Kidney capillary endothelial cell (primary cell): ENCODE data around the gene TBC1D4.

Experiments
- DNase-seq: peaks from one replicate; pipeline ENCODE4 v3.0.0-alpha.2; 2018; ENCODE audit warnings: low spot score

The TBC1D4 gene

DNA sequence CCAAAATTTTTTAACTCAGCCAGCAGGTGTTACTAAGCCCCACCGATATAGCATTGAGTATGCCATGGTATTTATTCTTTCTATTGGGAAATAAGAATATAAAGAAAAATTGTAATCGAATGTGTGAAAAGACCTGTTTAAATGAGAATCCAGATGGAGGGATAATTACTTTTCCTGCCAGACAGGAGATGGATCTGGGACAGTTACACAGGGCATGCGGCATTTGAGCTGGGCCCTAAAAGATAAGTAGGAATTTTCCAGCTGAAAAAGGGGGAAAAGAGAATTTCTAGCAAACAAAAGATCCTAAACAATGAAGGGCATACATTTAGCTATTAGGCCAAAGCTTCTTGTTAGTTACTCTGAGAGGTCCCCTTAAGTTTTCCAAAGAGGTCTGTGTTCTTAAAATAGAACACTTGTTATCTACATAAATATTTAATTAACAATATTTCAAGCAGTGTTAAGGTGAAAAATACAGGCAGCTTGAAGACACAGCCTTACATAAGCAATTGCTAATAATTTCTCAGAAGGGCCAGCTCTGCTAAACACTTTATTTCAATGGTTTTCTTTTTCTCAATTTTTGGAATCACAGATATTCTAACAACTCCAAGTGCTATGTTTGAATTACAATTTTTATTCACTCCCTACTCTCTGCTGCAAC lies 63.7 kb downstream of the TBC1D4 start:
- no peak for DNase-seq

GRCh38 chr13:75417656-75418055 lies 64.3 kb downstream of the TBC1D4 start:
- no peak for DNase-seq

- no peak for DNase-seq
Observed at GRCh38 chr13:75417012-75417384, 65.0 kb downstream of the TBC1D4 start.

- DNase-seq = no peak
Observed at GRCh38 chr13:75416327-75417011, 65.5 kb downstream of the TBC1D4 start.

DNA sequence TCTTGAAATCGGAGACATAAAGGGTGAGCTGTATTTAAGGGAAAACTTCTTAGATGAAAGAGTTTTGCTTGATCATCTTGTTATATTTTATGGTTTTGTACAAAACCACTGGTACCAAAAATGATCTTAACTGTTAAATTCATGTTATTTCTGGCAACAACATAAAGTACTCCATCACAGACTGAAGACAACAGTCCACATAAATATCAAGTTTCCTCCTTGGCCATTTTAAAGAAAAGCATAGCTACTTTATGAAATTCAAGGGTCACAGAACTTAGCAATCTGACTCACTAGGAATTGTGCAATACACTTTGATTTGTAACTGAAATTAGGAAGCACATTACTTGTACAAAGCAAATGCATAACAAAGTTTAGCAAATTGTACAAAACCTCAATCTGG lies 66.3 kb downstream of the TBC1D4 start:
- no peak for DNase-seq

GRCh38 chr13:75415171-75415570 lies 66.8 kb downstream of the TBC1D4 start:
- DNase-seq = no peak

GRCh38 chr13:75414036-75414827 lies 67.7 kb downstream of the TBC1D4 start:
- DNase-seq = no peak

DNA sequence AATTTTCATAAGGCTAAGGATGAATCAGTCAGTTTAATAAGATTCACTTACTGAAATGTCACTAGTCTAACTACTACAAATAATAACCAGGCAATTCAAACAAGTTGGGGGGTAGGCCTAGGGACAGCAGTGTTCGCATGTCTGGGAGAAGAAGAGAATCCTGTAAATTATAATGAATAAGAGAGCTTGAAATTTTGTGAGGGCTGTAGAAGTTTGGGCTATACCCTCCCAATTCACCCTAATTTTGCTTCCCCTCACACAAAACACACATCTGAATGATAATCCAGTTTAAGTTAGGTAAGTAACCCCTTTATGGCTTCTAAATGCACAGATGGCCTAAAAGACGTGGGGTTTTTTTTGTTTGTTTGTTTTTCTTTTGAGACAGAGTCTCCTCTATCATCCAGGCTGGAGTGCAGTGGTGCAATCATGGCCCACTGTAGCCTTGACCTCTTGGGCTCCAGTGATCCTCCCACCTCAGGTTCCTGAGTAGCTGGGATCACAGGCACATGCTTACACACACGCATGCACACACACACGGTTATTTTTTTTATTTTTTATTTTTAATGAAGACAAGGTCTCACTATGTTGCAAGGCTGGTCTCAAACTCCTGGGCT lies 69.9 kb downstream of the TBC1D4 start:
- no peak for DNase-seq

- no peak for DNase-seq
Observed at GRCh38 chr13:75410207-75410606, 71.8 kb downstream of the TBC1D4 start.

DNA sequence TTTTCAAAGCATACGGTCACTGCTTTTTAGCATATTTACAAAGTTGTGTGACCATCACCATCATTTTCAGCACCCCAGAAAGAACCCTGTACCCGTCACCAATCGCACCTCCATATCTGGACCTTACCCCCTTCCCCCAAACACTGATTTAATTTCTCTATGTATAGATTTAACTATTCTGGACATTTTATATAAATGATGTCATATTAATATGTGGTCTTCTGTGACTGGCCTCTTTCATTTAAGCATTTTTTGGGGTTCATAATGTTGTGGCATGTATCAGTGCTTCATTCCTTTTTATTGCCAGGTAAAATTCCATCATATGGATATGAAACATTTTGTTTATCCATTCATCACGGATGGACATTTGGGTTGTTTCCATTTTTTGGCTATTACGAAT lies 74.0 kb downstream of the TBC1D4 start:
- DNase-seq = no peak

- no peak for DNase-seq
Observed at GRCh38 chr13:75407473-75407872, 74.5 kb downstream of the TBC1D4 start.

DNA sequence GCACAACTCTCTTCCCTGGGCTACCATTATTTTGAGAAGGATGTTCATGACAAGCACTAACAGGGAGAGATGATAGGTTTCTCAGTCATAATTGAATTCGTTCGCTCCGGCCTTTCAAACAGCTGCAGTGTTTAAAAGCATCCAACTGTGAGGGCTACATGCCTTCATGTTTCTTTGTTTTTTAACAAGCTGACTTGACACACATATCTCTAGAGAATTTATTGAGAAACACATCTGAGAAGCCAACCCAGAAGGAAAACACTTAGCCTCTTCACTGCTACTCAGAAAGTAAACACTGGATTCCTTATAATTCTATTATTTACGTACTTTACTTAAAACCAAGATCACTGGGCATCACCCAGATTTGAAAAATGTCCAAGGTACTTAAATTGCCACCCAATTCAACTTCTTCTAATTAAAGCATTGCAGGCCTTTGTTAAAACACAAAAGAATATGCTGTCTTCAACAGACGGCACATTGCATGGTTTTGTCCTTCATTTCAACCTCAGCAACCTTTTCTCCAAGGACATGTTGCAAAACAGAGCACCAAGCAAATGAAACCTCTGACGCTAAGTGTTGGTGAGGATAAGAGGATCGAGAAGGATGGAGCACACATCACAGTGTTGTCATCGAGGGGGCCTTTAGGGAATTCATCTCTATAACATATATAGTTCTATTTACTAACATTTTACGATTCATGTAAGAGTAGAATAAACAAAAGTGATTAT lies 75.8 kb downstream of the TBC1D4 start:
- DNase-seq = no peak

DNA sequence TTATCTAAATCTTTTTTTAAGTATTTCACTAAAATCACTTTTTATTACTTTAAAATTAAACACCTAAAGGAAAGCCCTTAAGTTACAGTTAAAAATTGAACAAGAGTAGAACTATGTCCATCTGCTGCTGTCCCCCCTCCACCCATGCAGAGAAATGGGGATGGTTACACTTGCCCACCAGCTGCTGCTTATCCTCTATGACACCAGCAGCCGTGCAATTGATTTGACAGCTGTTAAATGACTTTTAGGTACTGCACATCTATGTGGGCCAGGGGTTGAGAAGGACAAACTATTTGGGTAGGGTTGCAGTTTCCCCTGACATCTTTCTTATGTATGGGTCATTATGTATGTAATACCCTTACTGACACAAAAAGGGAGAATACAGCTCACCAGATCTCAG lies 77.2 kb downstream of the TBC1D4 start:
- DNase-seq = no peak

DNA sequence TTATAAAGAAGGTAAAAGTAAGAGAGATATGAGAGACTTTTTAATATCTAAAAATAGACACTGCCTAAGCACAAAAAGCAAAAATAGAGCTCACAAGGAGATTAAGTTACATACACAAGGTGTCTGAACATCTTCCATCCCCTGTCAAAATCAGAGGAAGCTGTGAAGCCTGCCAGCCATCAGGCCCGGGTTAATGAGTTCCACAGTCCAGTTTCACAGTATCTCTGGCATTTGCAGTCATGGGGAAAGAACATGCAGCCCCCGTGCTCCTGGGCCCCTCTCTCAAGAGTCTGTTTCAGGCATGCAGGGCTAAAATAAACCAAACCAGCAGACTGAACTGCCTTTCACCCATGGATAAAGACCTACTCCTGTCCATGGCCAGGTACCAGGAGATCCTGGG lies 79.2 kb downstream of the TBC1D4 start:
- no peak for DNase-seq

DNA sequence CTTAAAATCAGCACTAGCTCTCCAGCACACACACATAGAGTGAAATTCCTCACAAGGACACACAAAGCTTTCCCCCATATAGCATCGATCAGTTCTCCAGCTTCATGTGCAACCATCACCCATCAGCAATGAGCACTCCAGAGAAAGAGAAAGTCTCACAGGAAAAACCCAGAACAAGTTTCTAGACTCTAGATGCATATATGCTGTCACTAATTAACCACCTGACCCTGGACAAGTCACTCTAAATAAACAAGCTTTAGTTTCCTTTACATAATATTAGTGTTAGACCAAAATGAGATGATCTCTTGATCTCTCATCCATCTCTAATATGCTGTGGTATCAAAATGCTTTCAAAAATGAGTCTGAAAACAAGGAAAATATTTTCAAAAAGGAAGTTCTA lies 81.2 kb downstream of the TBC1D4 start:
- DNase-seq = no peak

DNA sequence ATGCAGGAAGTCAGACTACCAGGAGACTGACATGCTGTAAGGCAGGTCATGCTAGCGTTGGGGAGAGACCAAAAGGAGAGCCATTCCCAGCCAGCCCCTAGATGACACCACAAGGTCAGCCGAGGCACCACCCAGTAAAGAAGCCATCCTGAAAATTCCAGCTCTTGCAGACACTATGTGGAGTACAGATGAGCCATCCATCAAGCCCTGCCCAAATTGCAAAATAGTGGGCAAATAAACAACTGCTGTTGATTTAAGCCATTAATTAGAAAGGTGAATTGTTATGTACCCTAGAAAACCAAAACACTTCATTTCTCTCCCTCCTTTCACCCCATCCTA lies 82.1 kb downstream of the TBC1D4 start:
- DNase-seq = no peak

DNA sequence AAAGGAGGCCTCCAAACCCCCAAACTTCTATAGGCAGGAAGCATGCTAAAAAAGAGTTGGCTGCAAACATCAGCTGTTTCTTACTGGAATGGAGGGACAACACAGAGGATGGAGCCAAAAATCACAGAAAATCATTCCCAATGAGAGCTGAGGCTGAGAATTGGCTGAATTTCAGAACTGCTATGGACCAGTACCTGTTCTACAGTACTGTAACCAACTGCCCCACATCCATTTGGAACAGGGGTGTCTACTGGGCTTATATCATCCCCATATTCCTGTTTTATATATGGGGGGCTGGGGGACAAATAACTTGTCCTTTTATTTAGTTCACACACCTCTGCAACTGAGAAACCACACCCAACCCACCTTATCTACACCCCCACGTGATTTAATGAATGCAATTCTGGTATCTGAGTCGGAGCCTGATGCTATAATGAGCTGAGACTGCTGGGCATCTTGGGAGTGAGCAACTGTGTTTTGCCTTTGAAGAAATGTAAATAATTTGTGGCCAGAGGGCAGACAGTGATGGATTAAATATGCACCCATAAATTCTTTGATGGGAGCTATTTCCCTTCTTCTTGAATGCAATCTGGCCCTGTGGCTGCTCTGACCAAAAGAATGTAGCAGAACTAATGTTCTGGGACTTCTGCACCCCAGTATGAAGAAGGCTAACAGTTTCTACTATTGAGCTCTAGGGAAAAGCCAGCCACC lies 82.6 kb downstream of the TBC1D4 start:
- no peak for DNase-seq

DNA sequence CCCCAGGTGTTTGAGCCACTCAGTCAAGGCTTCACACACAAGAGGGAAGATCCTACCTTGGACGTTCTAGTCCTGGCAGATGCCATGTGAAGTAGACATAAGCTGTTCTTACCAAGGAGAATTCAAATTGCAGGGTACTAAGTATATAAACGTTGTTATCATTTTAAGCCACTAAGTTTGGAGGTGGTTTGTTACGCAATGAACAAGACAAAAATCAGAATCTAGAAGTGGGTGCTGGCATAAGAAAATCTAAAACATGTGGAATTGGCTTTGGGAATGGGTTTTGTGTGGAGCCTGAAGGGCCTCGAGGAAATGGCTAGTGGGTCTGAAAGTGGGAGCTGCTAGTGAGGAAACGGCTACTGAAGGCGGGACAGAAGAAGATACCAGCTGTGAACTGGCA lies 83.9 kb downstream of the TBC1D4 start:
- DNase-seq = no peak

DNA sequence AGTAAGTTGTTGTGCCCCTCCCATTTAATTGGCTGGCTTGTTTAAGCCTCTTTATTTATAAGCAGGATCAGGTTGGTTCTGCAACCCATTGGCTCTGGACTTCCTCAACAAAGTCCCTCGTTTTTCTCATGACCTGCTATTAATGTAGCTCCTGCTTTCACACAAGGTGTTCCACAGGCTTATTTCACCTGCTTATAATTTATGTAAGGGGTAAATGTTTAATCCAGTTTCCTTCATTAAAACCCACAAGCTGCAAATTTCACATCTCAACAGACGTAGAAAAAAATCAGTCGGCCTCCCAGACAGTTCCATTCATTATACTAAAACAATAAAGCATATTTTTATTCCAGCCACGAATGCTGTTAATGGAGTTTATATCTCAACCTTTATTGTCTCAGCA lies 86.1 kb downstream of the TBC1D4 start:
- DNase-seq = no peak

DNA sequence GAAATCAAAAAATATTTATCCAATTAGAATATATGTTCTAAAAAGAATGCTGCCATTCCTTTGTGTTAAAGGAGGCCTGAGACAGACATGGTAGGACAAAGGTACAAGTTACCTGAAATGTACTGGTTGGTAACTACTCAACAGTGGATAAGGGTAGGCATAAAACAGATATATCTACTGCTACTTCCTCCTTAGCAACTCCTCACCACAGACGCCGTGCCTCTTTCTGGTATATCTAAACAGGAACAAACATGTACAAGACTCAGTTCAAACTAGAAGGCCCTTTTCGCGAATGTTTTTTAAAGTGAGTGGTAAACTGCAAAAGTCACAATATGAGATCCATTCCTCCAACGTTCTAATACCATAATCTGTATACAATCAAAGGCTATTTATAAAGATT lies 86.9 kb downstream of the TBC1D4 start:
- no peak for DNase-seq

DNA sequence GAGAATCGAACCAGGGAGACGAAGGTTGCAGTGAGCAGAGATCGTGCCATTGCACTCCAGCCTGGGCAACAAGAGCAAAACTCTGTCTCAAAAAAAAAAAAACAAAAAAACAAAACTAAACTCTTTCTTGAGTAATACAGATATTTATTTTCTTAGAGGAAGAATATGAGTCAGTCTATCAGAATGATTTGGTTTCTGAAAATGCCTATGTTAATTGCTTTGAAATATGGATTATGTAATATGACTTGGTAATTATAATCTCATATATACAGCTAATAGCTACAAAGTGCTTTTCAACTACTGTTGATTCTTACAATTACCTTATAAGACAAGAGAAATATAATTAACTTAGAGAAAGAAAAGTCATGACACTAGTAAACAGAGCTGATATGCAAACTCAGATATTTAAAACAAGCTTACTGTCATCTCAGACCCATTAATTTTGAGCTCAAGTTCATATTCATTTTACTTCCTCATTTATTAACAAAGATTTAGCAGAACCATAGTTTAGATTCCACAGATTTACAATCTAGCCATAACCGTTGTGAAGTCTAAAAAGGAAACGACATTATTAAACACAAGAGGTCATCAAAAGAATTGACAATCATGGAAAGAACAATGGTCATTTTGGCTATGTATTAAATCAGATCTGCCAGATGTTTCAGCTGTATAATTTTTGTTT lies 88.0 kb downstream of the TBC1D4 start:
- no peak for DNase-seq
